NK-92 (cell line): Measurements from ENCODE around the gene TRPM1.

Source experiments
- DNase-seq: peaks from one replicate; lab custom pipeline; 2025; ENCODE audit not compliant: unreplicated experiment; lab: John Stamatoyannopoulos, UW

Gene TRPM1

DNA sequence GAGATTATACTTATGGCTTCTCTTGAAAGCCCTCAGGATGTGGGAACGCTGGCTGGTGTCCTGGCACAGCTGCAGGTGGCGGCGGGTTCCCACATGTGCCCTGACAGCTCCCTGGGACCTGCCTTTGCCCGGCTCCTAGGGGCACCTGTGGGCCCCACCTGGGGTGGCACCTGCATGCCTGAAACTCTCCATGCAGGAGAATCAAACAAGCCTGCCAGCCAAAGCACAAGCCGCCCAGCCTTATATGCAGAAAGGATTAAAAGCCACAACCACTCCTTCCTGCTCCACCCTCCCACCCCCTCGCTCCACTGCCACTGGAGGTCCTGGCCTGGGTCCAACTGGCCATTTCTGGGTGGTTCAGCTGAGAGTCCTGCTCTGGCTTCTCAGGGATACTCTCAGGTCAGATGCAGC lies 18.1 kb downstream of the TRPM1 start:
- no peak for DNase-seq

DNA sequence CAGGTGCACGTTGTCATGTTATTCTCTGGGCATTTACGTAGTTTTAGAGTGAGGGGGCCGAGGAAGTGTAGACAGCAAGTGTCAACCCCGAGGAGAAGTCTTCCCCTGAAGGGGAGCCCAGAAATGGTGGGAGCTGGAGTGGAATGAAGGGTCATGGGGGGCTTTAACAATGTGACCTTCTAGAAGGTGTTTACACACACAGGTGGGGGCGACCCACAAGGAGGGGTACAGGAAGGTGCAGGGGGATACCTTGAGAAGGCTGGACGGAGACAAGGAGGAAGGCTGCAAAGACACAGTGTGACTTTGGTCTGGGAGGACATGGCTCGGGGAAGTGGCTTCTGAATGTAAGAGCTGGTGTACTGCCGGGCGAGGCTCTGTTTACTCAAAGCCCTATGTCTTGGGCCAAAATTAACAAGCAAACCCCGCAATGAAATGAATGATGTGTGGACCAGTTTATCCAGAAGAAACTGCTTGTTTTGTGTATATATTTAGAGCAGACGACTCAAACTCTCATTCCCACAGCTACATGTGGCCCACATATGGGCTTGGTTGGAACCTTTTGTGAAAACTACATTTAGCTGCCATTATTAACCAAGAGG lies 18.7 kb downstream of the TRPM1 start:
- no peak for DNase-seq

GRCh38 chr15:31081588-31082250 lies 19.8 kb downstream of the TRPM1 start:
- DNase-seq, result no peak

DNA sequence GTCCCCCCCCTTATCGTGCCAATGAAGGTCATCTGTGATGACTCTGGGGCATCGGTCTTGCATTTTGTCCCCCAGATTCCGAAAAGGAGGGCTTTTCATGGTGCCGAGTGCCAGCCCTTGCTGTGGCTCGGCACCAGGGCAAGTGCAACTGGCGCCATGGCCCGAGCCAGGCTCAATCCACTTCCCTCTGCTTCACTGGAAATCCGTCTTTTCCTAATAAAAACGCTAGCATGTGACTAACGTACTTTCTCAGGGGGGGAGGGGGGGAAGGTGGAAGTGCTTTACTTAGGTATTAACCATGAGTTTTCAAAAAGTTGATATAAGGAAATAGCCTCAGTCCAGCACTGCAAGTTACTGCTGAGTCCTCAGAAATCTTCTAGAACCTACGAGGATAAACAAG lies 20.5 kb downstream of the TRPM1 start:
- no peak for DNase-seq

GRCh38 chr15:31080591-31081014 lies 20.9 kb downstream of the TRPM1 start:
- no peak for DNase-seq

GRCh38 chr15:31079519-31079918 lies 22.0 kb downstream of the TRPM1 start:
- no peak for DNase-seq

GRCh38 chr15:31078471-31078870 lies 23.1 kb downstream of the TRPM1 start:
- DNase-seq, result no peak

DNA sequence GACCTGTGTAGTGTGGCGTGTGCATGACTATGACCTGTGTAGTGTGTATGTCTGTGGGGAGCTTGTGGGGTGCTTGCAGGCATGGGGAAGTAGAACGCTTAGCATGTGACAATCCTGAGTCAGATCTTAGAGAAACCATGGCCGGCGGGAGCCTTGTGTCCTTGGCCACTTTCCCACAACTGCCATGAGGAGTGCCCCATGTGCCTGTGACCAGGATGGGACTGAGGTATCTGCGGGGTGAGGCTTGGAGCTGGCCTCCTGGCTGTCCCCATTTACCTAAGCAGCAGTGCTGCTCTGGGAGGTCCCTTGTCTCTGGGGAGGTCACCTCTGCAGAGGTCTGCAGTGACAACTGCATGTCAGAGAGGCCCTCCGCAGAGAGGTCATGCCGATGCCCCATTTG lies 23.6 kb downstream of the TRPM1 start:
- no peak for DNase-seq

- no peak for DNase-seq
Measured at GRCh38 chr15:31077181-31077580, 24.3 kb downstream of the TRPM1 start.

DNA sequence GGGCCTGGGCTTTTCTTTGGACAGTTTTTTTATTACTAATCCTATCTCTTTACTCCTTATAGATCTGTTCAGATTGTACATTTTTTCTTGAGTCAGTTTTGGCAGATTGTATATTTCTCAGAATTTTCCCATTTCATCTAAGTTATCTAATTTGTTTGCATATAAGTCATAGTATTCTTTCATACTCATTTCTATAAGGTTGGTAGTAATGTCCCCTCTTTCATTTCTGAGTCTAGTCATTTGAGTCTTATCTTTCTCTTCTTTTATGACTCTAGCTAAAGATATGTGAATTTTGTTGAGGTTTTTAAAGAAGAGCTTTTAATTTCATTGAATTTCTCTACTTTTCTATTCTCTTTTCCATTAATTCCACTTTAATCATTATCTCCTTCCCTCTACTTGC lies 27.2 kb downstream of the TRPM1 start:
- DNase-seq, result no peak

GRCh38 chr15:31070867-31071266 lies 30.7 kb downstream of the TRPM1 start:
- DNase-seq, result no peak

- no peak for DNase-seq
Measured at GRCh38 chr15:31069360-31070000, 32.0 kb downstream of the TRPM1 start.

DNA sequence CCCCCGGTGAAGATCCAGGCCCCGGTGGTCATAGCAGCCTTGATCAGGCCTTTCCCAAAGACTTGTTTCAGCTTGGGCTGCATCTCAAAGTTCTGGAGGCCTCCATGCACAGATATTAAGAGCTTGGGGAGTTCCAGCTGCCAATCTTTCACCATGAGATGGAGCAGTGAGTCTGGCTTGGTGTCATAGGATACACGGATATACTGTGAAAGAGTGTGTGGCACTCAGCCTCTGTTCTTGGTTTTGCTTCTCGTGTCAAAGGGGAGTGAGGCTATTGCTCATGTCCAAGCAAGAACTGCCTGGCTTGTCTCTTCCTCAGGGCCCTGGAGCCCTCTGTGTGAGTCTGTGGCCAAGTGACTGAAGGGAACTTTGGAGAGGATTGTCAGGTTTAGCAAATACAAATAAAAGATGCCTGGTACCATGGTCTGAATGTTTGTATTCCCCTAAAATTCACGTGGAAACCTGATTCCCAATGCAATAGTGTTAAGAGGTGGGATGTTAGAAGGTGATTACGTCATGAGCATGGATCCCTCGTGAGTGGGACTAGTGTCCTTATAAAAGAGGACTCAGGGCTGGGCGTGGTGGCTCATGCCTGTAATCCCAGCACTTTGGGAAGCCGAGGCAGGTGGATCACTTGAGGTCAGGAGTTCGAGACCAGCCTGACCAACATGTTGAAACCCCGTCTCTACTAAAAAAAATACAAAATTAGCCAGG lies 33.5 kb downstream of the TRPM1 start:
- no peak for DNase-seq

- DNase-seq, result no peak
Measured at GRCh38 chr15:31065824-31066223, 35.7 kb downstream of the TRPM1 start.

- no peak for DNase-seq
Measured at GRCh38 chr15:31062911-31063310, 38.6 kb downstream of the TRPM1 start.

GRCh38 chr15:31062310-31062847 lies 39.1 kb downstream of the TRPM1 start:
- DNase-seq, result no peak

- no peak for DNase-seq
Measured at GRCh38 chr15:31060429-31061140, 40.9 kb downstream of the TRPM1 start.

- no peak for DNase-seq
Measured at GRCh38 chr15:31058236-31058962, 43.1 kb downstream of the TRPM1 start.

- DNase-seq, result no peak
Measured at GRCh38 chr15:31051496-31052080, 49.9 kb downstream of the TRPM1 start.

- no peak for DNase-seq
Measured at GRCh38 chr15:31050953-31051352, 50.6 kb downstream of the TRPM1 start.
